ENCODE measurements around the gene CCDC178. TPM values are rescaled to one million over a fixed set of nuclear protein-coding genes. Genes with fewer than 3 reads are reported as not detected.

Gene CCDC178
- total RNA-seq, 1 experiment from 2014 or later = not detected

- POLR2A ChIA-PET (ENCODE audit: unreplicated experiment) = no interaction called here
- Histone ChIP-seq H3F3A (ENCODE audit: insufficient read depth, low read depth) (no peaks in the 10 kb centered on the region), H2AFZ (no peak overlapping the region), H3K36me3 (ENCODE audit: low read depth) (no peaks in the 10 kb centered on the region), H4K20me1 (ENCODE audit: insufficient read depth) (no peaks in the 10 kb centered on the region), H3K4me2 (no peak overlapping the region), H3K79me2 (ENCODE audit: low read depth) (no peaks in the 10 kb centered on the region), H3K27me3 (ENCODE audit: insufficient read depth, low read depth) (no peaks in the 10 kb centered on the region), H3K4me1 (replicated peaks; ENCODE audit: insufficient read depth) (no peaks in the 10 kb centered on the region), H3K4me3 (no peak overlapping the region), H3K9me2 (ENCODE audit: insufficient read depth) (no peaks in the 10 kb centered on the region), H3K27ac (no peak overlapping the region), H3K9me3 (ENCODE audit: insufficient read depth, low read depth) (no peaks in the 10 kb centered on the region)
- BruUV-seq (replicated peaks) = no TSS peak
- DNase-seq = no peak
- CTCF ChIA-PET = no interaction called here
- TF ChIP-seq EZH2 (IDR thresholded peaks at IDR 0.05; ENCODE audit: low read depth) = no peak
- TF ChIP-seq CTCF (conservative IDR thresholded peaks at IDR 0.05) = no peak
- intact Hi-C loops (cut with micrococcal nuclease; ENCODE audit: unreplicated experiment) = no loop called here
These were observed 228.2 kb downstream of the CCDC178 start for GRCh38 chr18:33212363-33212762.

GRCh38 chr18:33210575-33211189 is 229.8 kb downstream of the CCDC178 start:
- H3K36me3 ChIP-seq (ENCODE audit: low read depth) = no peaks in the 10 kb centered on the region
- H3K4me2 ChIP-seq = no peak overlapping the region
- BruUV-seq (replicated peaks) = no TSS peak
- no peaks in the 10 kb centered on the region for H3K9me3 ChIP-seq (ENCODE audit: insufficient read depth, low read depth)
- H3K4me1 ChIP-seq (replicated peaks; ENCODE audit: insufficient read depth) = no peaks in the 10 kb centered on the region
- POLR2A ChIA-PET (ENCODE audit: unreplicated experiment) = no interaction called here
- no peak overlapping the region for H3K4me3 ChIP-seq
- peak; percentile 54; the same call in 1 of the 2 replicates for TF ChIP-seq CTCF (conservative IDR thresholded peaks at IDR 0.05)
- no peak for TF ChIP-seq EZH2 (IDR thresholded peaks at IDR 0.05; ENCODE audit: low read depth)
- CTCF ChIA-PET = no interaction called here
- intact Hi-C loops (cut with micrococcal nuclease; ENCODE audit: unreplicated experiment) = no loop called here
- no peak overlapping the region for H2AFZ ChIP-seq
- no peaks in the 10 kb centered on the region for H3K9me2 ChIP-seq (ENCODE audit: insufficient read depth)
- DNase-seq = no peak
- no peaks in the 10 kb centered on the region for H3K79me2 ChIP-seq (ENCODE audit: low read depth)
- H3F3A ChIP-seq (ENCODE audit: insufficient read depth, low read depth) = no peaks in the 10 kb centered on the region
- H3K27ac ChIP-seq = no peak overlapping the region
- H4K20me1 ChIP-seq (ENCODE audit: insufficient read depth) = no peaks in the 10 kb centered on the region
- no peaks in the 10 kb centered on the region for H3K27me3 ChIP-seq (ENCODE audit: insufficient read depth, low read depth)

GRCh38 chr18:33205777-33206176 is 234.7 kb downstream of the CCDC178 start:
- no peaks in the 10 kb centered on the region for H3K27me3 ChIP-seq (ENCODE audit: insufficient read depth, low read depth)
- H3K36me3 ChIP-seq (ENCODE audit: low read depth) = no peaks in the 10 kb centered on the region
- no peak overlapping the region for H3K4me3 ChIP-seq
- no peak overlapping the region for H3K4me2 ChIP-seq
- H3K9me3 ChIP-seq (ENCODE audit: insufficient read depth, low read depth) = no peaks in the 10 kb centered on the region
- no peaks in the 10 kb centered on the region for H3F3A ChIP-seq (ENCODE audit: insufficient read depth, low read depth)
- no peaks in the 10 kb centered on the region for H4K20me1 ChIP-seq (ENCODE audit: insufficient read depth)
- intact Hi-C loops (cut with micrococcal nuclease; ENCODE audit: unreplicated experiment) = no loop called here
- H2AFZ ChIP-seq = no peak overlapping the region
- no peak overlapping the region for H3K27ac ChIP-seq
- POLR2A ChIA-PET (ENCODE audit: unreplicated experiment) = no interaction called here
- H3K9me2 ChIP-seq (ENCODE audit: insufficient read depth) = no peaks in the 10 kb centered on the region
- no peaks in the 10 kb centered on the region for H3K79me2 ChIP-seq (ENCODE audit: low read depth)
- TF ChIP-seq EZH2 (IDR thresholded peaks at IDR 0.05; ENCODE audit: low read depth) (no peak), CTCF (conservative IDR thresholded peaks at IDR 0.05) (no peak)
- CTCF ChIA-PET = no interaction called here
- DNase-seq = no peak
- no TSS peak for BruUV-seq (replicated peaks)
- no peaks in the 10 kb centered on the region for H3K4me1 ChIP-seq (replicated peaks; ENCODE audit: insufficient read depth)

All from PC-9 (cell line).